Neutrophil (primary cell): ENCODE data around the gene SPANXD.

Experiments used
- H3K27ac ChIP-seq: fragments of 200-600 bp; sonication (generic); 2 replicates; pipeline ENCODE4 v1.5.1; 2016; ENCODE audit warnings: mild to moderate bottlenecking, moderate library complexity
- H3K27me3 ChIP-seq: fragments of 200-600 bp; sonication (generic); 2 replicates; pipeline ENCODE4 v1.6.0; 2016; ENCODE audit warnings: mild to moderate bottlenecking
- H3K36me3 ChIP-seq: fragments of 200-600 bp; sonication (generic); 2 replicates; pipeline ENCODE4 v1.5.1; 2017
- H3K4me1 ChIP-seq, 2 experiments: fragments of 200-600 bp in 1 of 2; sonication (generic) in 1 of 2; 1 replicate in 1 of 2; 2 replicates in 1 of 2; pipeline versions ENCODE4 v1.5.1 to v1.6.1; 2013 to 2016; ENCODE audit warnings: low read depth in 1 of 2, low read length in 1 of 2, mild to moderate bottlenecking in 1 of 2, moderate library complexity in 1 of 2; ENCODE audit not compliant: control insufficient read depth in 1 of 2, insufficient read depth in 1 of 2
- H3K4me3 ChIP-seq, 2 experiments: fragments of 200-600 bp in 1 of 2; sonication (generic) in 1 of 2; 1 replicate in 1 of 2; 2 replicates in 1 of 2; pipeline ENCODE4 v1.5.1; 2013 to 2016; ENCODE audit warnings: low read depth in 1 of 2, low read length in 1 of 2, mild to moderate bottlenecking in 1 of 2, moderate library complexity in 1 of 2
- H3K9me3 ChIP-seq: fragments of 200-600 bp; sonication (generic); 2 replicates; pipeline ENCODE4 v1.5.1; 2016
- TF ChIP-seq, protein P1 (sequence below): fragments of 200-600 bp; sonication (generic); IDR thresholded peaks from 2 replicates; pipeline ENCODE4 v1.5.1; 2016; ENCODE audit warnings: antibody characterized with exemption

The SPANXD gene

DNA sequence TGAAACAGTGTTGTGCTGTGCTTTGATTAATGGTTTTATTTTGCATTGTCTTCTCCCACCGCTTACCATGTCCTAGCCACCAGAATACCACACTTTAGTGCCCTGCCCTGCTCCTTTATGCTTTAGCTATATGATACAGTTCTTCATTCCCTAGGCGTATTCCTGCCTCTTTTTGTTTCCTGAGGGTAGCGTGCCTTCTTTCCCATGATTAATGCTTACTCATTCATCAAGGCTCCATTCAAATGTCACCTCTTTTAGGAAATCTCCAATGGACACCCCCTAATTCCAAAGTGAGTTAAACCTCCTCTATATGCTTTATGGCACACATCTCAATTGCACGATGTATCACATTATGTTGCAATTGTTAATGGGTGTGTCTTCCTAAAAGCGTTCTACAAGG, 46.3 kb downstream of the SPANXD start:
- TF ChIP-seq, protein P1, sequence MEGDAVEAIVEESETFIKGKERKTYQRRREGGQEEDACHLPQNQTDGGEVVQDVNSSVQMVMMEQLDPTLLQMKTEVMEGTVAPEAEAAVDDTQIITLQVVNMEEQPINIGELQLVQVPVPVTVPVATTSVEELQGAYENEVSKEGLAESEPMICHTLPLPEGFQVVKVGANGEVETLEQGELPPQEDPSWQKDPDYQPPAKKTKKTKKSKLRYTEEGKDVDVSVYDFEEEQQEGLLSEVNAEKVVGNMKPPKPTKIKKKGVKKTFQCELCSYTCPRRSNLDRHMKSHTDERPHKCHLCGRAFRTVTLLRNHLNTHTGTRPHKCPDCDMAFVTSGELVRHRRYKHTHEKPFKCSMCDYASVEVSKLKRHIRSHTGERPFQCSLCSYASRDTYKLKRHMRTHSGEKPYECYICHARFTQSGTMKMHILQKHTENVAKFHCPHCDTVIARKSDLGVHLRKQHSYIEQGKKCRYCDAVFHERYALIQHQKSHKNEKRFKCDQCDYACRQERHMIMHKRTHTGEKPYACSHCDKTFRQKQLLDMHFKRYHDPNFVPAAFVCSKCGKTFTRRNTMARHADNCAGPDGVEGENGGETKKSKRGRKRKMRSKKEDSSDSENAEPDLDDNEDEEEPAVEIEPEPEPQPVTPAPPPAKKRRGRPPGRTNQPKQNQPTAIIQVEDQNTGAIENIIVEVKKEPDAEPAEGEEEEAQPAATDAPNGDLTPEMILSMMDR: no peak
- no peak overlapping the region for H3K4me3 ChIP-seq
- no peaks in the 10 kb centered on the region for H3K27me3 ChIP-seq
- no peaks in the 10 kb centered on the region for H3K4me1 ChIP-seq
- no peaks in the 10 kb centered on the region for H3K9me3 ChIP-seq
- H3K36me3 ChIP-seq: no peaks in the 10 kb centered on the region
- no peak overlapping the region for H3K27ac ChIP-seq
